Activated T-helper 1 cell treated with Interleukin-2 at 50 U/mL for 16 hours (primary cell): Measurements from ENCODE around the gene PAEP.

Experiments
- DNase-seq: peaks from one replicate; pipeline ENCODE4 v3.0.0-alpha.2; 2020; ENCODE audit warnings: low read depth

Gene PAEP

DNA sequence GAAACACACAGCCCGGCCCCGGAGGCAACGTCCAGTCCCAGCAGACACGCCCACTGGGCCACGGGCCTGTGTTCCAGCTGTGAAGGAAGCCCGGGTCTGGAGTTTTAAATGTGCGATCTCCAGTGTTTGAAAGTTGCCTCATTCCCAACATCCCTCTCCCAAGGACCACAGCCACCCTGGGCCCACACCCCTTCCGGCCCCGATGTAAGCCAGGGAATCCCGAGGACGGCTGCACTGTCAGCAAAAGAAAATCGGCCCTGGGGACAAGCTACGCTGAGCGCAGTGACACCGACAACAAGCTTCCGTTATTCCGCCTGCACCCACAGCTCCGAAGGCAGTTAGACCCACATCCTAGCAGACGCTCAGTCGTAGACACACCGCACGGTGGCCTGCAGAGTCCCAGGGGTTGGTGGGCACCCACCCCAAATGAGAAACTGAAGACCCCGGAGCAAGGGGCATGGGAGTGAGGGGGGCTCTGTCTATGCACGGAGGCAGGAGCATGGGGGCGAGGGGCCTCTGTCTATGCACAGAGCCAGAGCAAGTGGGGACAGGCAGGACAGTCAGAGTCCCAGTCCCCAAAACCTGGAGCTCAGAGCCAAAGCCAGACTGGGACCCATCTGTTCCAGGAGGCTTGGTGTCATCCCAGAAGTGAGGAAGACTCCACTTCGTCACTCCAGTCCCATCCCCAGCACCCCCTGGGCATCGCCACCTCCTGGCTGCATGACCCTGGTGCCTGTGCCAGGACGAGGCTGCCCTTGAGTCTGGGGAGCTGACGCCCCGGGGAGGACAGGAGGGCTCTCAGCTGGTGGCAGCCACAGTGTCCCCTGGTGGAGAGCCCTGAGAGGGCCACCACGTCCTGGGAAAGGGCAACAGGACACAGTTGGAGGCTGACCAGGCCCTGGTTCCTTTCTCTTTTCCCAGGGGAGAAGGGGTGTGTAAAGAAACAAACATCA, 54.4 kb downstream of the PAEP start:
- DNase-seq: no peak
